Neural progenitor cell (in vitro differentiated cells): ENCODE data around the gene EIF4E. TPM values are rescaled to one million over a fixed set of nuclear protein-coding genes. Genes with fewer than 3 reads are reported as not detected.
"Not testable (repeated sequence)": the region's sequence is repeated elsewhere in the genome, so short reads cannot be mapped to it uniquely, and the experiment has no call there.

Source experiments
- DNase-seq: peaks from one replicate; pipeline ENCODE4 v3.0.0-alpha.2; 2016; ENCODE audit warnings: low spot score
- H2AFZ ChIP-seq: fragments of 200-600 bp; sonication (generic); replicated peaks from 2 replicates; pipeline ENCODE4 v1.6.1; 2016; ENCODE audit warnings: antibody characterized with exemption
- H3F3A ChIP-seq: fragments of 200-600 bp; sonication (generic); 2 replicates; pipeline ENCODE4 v1.6.1; 2016; ENCODE audit warnings: antibody characterized with exemption, low read depth
- H3K27ac ChIP-seq: fragments of 200-600 bp; sonication (generic); 2 replicates; pipeline ENCODE4 v1.5.1; 2016; ENCODE audit warnings: mild to moderate bottlenecking
- H3K27me3 ChIP-seq: fragments of 200-600 bp; sonication (generic); 2 replicates; pipeline ENCODE4 v1.6.1; 2016; ENCODE audit warnings: mild to moderate bottlenecking, moderate library complexity
- H3K36me3 ChIP-seq: fragments of 200-600 bp; sonication (generic); 2 replicates; pipeline ENCODE4 v1.5.1; 2016
- H3K4me1 ChIP-seq: fragments of 200-600 bp; sonication (generic); 2 replicates; pipeline ENCODE4 v1.6.1; 2016; ENCODE audit warnings: mixed run types
- H3K4me2 ChIP-seq: fragments of 200-600 bp; sonication (generic); 2 replicates; pipeline ENCODE4 v1.6.1; 2016
- H3K4me3 ChIP-seq: fragments of 200-600 bp; sonication (generic); 2 replicates; pipeline ENCODE4 v1.5.1; 2016
- H3K79me2 ChIP-seq: fragments of 200-600 bp; sonication (generic); 2 replicates; pipeline ENCODE4 v1.6.1; 2016; ENCODE audit warnings: low read depth
- H3K9ac ChIP-seq: fragments of 200-600 bp; sonication (generic); 2 replicates; pipeline ENCODE4 v1.6.1; 2016
- H3K9me3 ChIP-seq: fragments of 200-600 bp; sonication (generic); 2 replicates; pipeline ENCODE4 v1.5.1; 2016; ENCODE audit warnings: low read depth
- H4K20me1 ChIP-seq: fragments of 200-600 bp; sonication (generic); 2 replicates; pipeline ENCODE4 v1.6.1; 2016; ENCODE audit warnings: low read depth
- H3K27ac Mint-ChIP-seq: 3 replicates; pipeline ENCODE4 v1.8.0; 2021; ENCODE audit warnings: mixed read lengths
- H3K27me3 Mint-ChIP-seq: 2 replicates; pipeline ENCODE4 v1.8.0; 2022; ENCODE audit warnings: low read depth, mild to moderate bottlenecking, inconsistent platforms, moderate library complexity, mixed read lengths; ENCODE audit not compliant: insufficient read depth
- H3K36me3 Mint-ChIP-seq: 3 replicates; pipeline ENCODE4 v1.8.0; 2021; ENCODE audit warnings: mixed read lengths
- H3K4me1 Mint-ChIP-seq: 3 replicates; pipeline ENCODE4 v1.8.0; 2021; ENCODE audit warnings: mixed read lengths
- H3K4me3 Mint-ChIP-seq: 3 replicates; pipeline ENCODE4 v1.8.0; 2021; ENCODE audit warnings: mild to moderate bottlenecking, moderate library complexity, mixed read lengths
- H3K9me3 Mint-ChIP-seq: 3 replicates; pipeline ENCODE4 v1.8.0; 2020; ENCODE audit warnings: mixed read lengths
- CTCF ChIP-seq: fragments of 200-600 bp; sonication (generic); IDR thresholded peaks from 2 replicates; pipeline ENCODE4 v1.5.1; 2017; ENCODE audit warnings: antibody characterized with exemption, mild to moderate bottlenecking
- EZH2 ChIP-seq: fragments of 200-600 bp; sonication (generic); IDR thresholded peaks from 2 replicates; pipeline ENCODE4 v1.6.1; 2017; ENCODE audit warnings: antibody characterized with exemption, mild to moderate bottlenecking, moderate library complexity
- EZH2phosphoT487 ChIP-seq: fragments of 200-600 bp; sonication (generic); IDR thresholded peaks from 2 replicates; pipeline ENCODE4 v1.6.1; 2017; ENCODE audit warnings: antibody characterized with exemption
- total RNA-seq: library from RNA; depleted of rRNA; stranded (reverse); fragments of >200 nt; gene quantifications from 2 replicates; pipeline ENCODE4 v1.2.3, GENCODE V29; 2015; ENCODE audit warnings: low replicate concordance

EIF4E gene
- total RNA-seq, 1 donor from 2014 or later: 340 TPM

DNA sequence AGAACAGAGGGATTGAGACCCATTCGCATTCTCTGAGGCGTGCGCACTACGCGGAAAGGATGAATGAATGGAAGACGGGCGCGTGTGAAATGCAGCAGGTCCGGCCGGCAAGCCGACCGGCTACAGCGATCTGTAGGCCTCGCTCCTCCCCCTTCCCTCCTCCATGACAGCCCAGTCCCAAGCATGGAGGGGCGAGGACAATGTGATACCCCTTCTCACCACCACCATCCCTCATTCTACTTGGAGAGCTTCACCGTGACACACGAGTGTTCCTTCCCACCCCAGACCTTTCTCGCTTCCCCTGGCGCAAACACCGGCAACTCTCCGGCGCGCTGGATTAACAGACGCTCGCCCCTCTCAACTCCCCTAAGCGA lies 815 bp downstream of the EIF4E start:
- Mint-ChIP-seq H3K27ac (peak overlapping the region; percentile 90), H3K36me3 (peaks cover 32% of the 10 kb centered on the region), H3K4me3 (peak overlapping the region; percentile 98), H3K9me3 (peaks cover 46% of the 10 kb centered on the region), H3K4me1 (peaks cover 5% of the 10 kb centered on the region), H3K27me3 (peaks cover 5% of the 10 kb centered on the region)
- Histone ChIP-seq H3K27ac (peak overlapping the region; percentile 87), H3K79me2 (peaks cover 58% of the 10 kb centered on the region), H3K36me3 (peaks cover 7% of the 10 kb centered on the region), H3F3A (peaks cover 12% of the 10 kb centered on the region), H3K4me1 (peaks cover 8% of the 10 kb centered on the region), H3K9me3 (peaks cover 7% of the 10 kb centered on the region), H4K20me1 (peaks cover 29% of the 10 kb centered on the region), H2AFZ (peak overlapping the region; percentile 88), H3K4me2 (peak overlapping the region; percentile 99), H3K27me3 (no peaks in the 10 kb centered on the region), H3K9ac (peak overlapping the region; percentile 92), H3K4me3 (peak overlapping the region; percentile 98)
- DNase-seq: peak; percentile 93
- no peak for TF ChIP-seq CTCF
- TF ChIP-seq EZH2phosphoT487: no peak
- no peak for TF ChIP-seq EZH2

DNA sequence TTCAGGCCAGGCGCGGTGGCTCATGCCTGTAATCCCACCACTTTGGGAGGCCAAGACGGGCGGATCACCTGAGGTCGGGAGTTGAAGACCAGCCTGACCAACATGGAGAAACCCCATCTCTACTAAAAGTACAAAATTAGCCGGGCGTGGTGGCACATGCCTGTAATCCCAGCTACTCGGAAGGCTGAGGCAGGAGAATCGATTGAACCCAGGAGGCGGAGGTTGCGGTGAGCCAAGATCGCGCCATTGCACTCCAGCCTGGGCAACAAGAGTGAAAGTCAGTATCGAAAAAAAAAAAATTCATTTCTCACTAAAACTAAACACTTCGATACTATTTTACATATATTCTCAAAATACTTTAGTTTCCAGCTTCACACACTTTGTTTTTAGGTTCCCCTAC lies 2.7 kb downstream of the EIF4E start:
- H3K4me3 ChIP-seq, H3K9me3 ChIP-seq, DNase-seq, H3K4me1 ChIP-seq, H3K27me3 ChIP-seq, H3K9ac ChIP-seq, H3K27ac ChIP-seq, H3K27ac Mint-ChIP-seq, H3K4me1 Mint-ChIP-seq, H2AFZ ChIP-seq, H3K27me3 Mint-ChIP-seq: not testable (repeated sequence)
- Histone ChIP-seq H3K4me2 (peak overlapping the region; percentile 99), H3K79me2 (peaks cover 77% of the 10 kb centered on the region), H4K20me1 (peaks cover 45% of the 10 kb centered on the region), H3K36me3 (peaks cover 13% of the 10 kb centered on the region), H3F3A (peaks cover 12% of the 10 kb centered on the region)
- Mint-ChIP-seq H3K36me3 (peaks cover 43% of the 10 kb centered on the region), H3K9me3 (peaks cover 42% of the 10 kb centered on the region), H3K4me3 (peak overlapping the region; percentile 67)

GRCh38 chr4:98921292-98921691 lies 7.6 kb downstream of the EIF4E start:
- Histone ChIP-seq H3K36me3 (peaks cover 20% of the 10 kb centered on the region), H3K4me1 (no peaks in the 10 kb centered on the region), H3F3A (no peaks in the 10 kb centered on the region), H3K9me3 (no peaks in the 10 kb centered on the region), H3K4me3 (no peak overlapping the region), H4K20me1 (peaks cover 46% of the 10 kb centered on the region), H3K9ac (no peak overlapping the region), H3K27ac (no peak overlapping the region), H3K79me2 (peaks cover 100% of the 10 kb centered on the region), H3K4me2 (no peak overlapping the region), H3K27me3 (no peaks in the 10 kb centered on the region), H2AFZ (no peak overlapping the region)
- Mint-ChIP-seq H3K9me3 (peaks cover 48% of the 10 kb centered on the region), H3K4me1 (no peaks in the 10 kb centered on the region), H3K36me3 (peaks cover 57% of the 10 kb centered on the region), H3K27me3 (peaks cover 2% of the 10 kb centered on the region), H3K27ac (no peak overlapping the region), H3K4me3 (no peak overlapping the region)
- TF ChIP-seq EZH2 (no peak), CTCF (no peak), EZH2phosphoT487 (no peak)
- no peak for DNase-seq

- no peak overlapping the region for H2AFZ ChIP-seq
These were observed 8.9 kb downstream of the EIF4E start for GRCh38 chr4:98919996-98920395.

GRCh38 chr4:98910728-98911127 lies 18.2 kb downstream of the EIF4E start:
- H3K27ac ChIP-seq, H3K27ac Mint-ChIP-seq, H2AFZ ChIP-seq, DNase-seq, H3K27me3 Mint-ChIP-seq, H3K36me3 ChIP-seq, H3K4me1 ChIP-seq, H3K9me3 ChIP-seq, H3F3A ChIP-seq, H3K4me2 ChIP-seq, H3K4me3 Mint-ChIP-seq, H3K27me3 ChIP-seq, H3K9ac ChIP-seq, H3K4me3 ChIP-seq, H3K4me1 Mint-ChIP-seq: not testable (repeated sequence)
- Mint-ChIP-seq H3K36me3 (peaks cover 49% of the 10 kb centered on the region), H3K9me3 (peaks cover 45% of the 10 kb centered on the region)
- H4K20me1 ChIP-seq: peaks cover 95% of the 10 kb centered on the region
- H3K79me2 ChIP-seq: peaks cover 100% of the 10 kb centered on the region

More at GRCh38 chr4:98919996-98920395, 8.9 kb downstream of the EIF4E start:
- Histone ChIP-seq H3K4me1 (no peaks in the 10 kb centered on the region), H3K9ac (no peak overlapping the region), H3K4me3 (no peak overlapping the region), H3F3A (no peaks in the 10 kb centered on the region), H4K20me1 (peaks cover 51% of the 10 kb centered on the region), H3K27me3 (no peaks in the 10 kb centered on the region), H3K36me3 (peaks cover 13% of the 10 kb centered on the region), H3K4me2 (no peak overlapping the region), H3K79me2 (peaks cover 100% of the 10 kb centered on the region), H3K27ac (no peak overlapping the region), H3K9me3 (no peaks in the 10 kb centered on the region)
- H3K4me1 Mint-ChIP-seq: no peaks in the 10 kb centered on the region
- no peak overlapping the region for H3K27ac Mint-ChIP-seq
- TF ChIP-seq CTCF: no peak
- TF ChIP-seq EZH2: no peak
- DNase-seq: no peak
- peaks cover 52% of the 10 kb centered on the region for H3K36me3 Mint-ChIP-seq
- no peak overlapping the region for H3K4me3 Mint-ChIP-seq
- H3K27me3 Mint-ChIP-seq: peaks cover 2% of the 10 kb centered on the region
- peaks cover 44% of the 10 kb centered on the region for H3K9me3 Mint-ChIP-seq
